ENCODE results near the gene FAM13A.

The FAM13A gene

DNA sequence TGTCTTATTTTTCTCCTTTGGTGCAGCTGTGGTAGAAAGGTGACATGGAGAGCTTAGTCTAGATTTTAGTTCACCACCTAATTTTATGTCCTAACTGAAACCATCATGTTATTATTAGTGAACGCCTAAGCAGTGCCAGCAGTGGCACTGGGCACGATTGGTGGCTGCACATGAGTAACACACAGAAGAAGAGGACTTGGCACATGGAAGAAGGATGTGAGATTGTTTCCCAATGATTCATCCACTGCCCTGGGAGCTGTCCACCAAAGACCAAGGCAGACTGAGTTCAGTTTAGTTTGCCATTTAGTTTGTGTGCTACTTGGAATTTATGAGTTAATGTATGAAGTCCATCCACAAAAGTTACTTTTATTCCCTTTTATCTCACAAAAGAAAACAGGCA lies 291.3 kb downstream of the FAM13A start:
- H3K4me1 ChIP-seq (ENCODE audit: insufficient read depth, poor library complexity, severe bottlenecking) = peaks cover 5% of the 10 kb centered on the region
- H3K36me3 ChIP-seq (ENCODE audit: low read depth) = no peaks in the 10 kb centered on the region
- DNase-seq (ENCODE audit: low spot score) (no peak), ATAC-seq (ENCODE audit: low read depth) (peak; percentile 96)
- no peaks in the 10 kb centered on the region for H3K9me3 ChIP-seq (ENCODE audit: severe bottlenecking)
- H3K4me3 ChIP-seq (ENCODE audit: severe bottlenecking) = no peak overlapping the region
- no peaks in the 10 kb centered on the region for H3K27me3 ChIP-seq (ENCODE audit: insufficient read depth, poor library complexity, severe bottlenecking)
- TF ChIP-seq, protein P1, sequence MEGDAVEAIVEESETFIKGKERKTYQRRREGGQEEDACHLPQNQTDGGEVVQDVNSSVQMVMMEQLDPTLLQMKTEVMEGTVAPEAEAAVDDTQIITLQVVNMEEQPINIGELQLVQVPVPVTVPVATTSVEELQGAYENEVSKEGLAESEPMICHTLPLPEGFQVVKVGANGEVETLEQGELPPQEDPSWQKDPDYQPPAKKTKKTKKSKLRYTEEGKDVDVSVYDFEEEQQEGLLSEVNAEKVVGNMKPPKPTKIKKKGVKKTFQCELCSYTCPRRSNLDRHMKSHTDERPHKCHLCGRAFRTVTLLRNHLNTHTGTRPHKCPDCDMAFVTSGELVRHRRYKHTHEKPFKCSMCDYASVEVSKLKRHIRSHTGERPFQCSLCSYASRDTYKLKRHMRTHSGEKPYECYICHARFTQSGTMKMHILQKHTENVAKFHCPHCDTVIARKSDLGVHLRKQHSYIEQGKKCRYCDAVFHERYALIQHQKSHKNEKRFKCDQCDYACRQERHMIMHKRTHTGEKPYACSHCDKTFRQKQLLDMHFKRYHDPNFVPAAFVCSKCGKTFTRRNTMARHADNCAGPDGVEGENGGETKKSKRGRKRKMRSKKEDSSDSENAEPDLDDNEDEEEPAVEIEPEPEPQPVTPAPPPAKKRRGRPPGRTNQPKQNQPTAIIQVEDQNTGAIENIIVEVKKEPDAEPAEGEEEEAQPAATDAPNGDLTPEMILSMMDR (IDR thresholded peaks at IDR 0.05; ENCODE audit: poor library complexity, severe bottlenecking) = no peak
- H3K27ac ChIP-seq (ENCODE audit: poor library complexity, severe bottlenecking) = no peak overlapping the region

- no peak for ATAC-seq (ENCODE audit: low read depth)
- no peaks in the 10 kb centered on the region for H3K27me3 ChIP-seq (ENCODE audit: insufficient read depth, poor library complexity, severe bottlenecking)
- H3K4me1 ChIP-seq (ENCODE audit: insufficient read depth, poor library complexity, severe bottlenecking) = peaks cover 5% of the 10 kb centered on the region
- DNase-seq (ENCODE audit: low spot score) = no peak
- H3K27ac ChIP-seq (ENCODE audit: poor library complexity, severe bottlenecking) = no peak overlapping the region
- no peaks in the 10 kb centered on the region for H3K36me3 ChIP-seq (ENCODE audit: low read depth)
- H3K4me3 ChIP-seq (ENCODE audit: severe bottlenecking) = no peak overlapping the region
- H3K9me3 ChIP-seq (ENCODE audit: severe bottlenecking) = no peaks in the 10 kb centered on the region
- TF ChIP-seq, protein P1 (IDR thresholded peaks at IDR 0.05; ENCODE audit: poor library complexity, severe bottlenecking) = no peak
Observed at GRCh38 chr4:88763075-88763474, 293.9 kb downstream of the FAM13A start.

DNA sequence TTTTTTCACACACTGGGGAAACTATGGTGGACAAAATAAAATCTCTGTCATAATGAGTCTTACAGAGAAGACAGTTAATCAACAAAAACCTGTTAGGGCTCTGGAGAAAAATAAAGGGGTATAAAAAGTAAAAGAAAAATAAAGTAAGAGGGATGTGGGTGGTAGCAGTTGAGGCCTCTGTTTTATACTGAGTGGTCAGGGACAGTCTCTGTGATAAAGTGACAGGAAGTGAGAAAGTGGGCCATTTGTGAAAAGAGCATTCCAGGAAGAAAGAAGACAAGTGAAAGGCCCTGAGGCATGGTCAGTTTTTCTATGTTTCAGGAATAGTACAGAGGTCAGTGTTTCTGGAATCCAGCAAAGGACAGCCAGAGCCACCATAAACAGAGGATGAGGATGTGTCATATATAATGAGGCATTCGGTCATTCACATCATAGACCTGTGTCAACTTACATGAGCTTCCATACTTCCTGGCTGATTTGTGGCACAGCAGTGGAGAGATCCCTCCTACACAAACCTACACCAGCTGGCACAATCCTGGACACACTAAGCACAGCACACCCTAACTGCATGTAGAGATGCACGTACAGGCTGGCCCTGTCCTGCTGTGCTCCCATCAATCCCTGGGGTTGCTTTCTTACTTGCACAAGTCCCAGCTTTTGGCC lies 295.0 kb downstream of the FAM13A start:
- no peaks in the 10 kb centered on the region for H3K9me3 ChIP-seq (ENCODE audit: severe bottlenecking)
- H3K27me3 ChIP-seq (ENCODE audit: insufficient read depth, poor library complexity, severe bottlenecking) = no peaks in the 10 kb centered on the region
- no peak for DNase-seq (ENCODE audit: low spot score)
- ATAC-seq (ENCODE audit: low read depth) = no peak
- peaks cover 5% of the 10 kb centered on the region for H3K4me1 ChIP-seq (ENCODE audit: insufficient read depth, poor library complexity, severe bottlenecking)
- TF ChIP-seq, protein P1 (IDR thresholded peaks at IDR 0.05; ENCODE audit: poor library complexity, severe bottlenecking) = no peak
- H3K4me3 ChIP-seq (ENCODE audit: severe bottlenecking) = no peak overlapping the region
- no peaks in the 10 kb centered on the region for H3K36me3 ChIP-seq (ENCODE audit: low read depth)
- H3K27ac ChIP-seq (ENCODE audit: poor library complexity, severe bottlenecking) = no peak overlapping the region

DNA sequence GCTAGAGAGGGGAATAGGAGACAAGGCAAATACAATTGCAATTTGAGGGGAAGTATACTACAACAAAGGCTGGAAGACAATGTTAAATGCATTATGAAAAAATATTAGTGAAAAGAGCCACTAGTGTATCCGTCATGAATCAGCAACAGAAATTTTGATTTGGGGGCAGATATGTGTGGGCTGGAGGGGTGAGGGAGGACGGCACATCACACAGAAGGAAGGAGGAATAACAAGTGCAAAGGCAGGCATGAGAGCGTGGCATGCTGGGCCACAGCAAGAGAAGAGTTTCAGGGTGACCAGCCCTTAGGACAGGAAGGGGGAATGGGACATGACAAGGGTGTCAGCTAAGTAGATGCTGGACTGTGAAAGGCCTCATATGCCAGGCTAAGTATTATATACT lies 295.6 kb downstream of the FAM13A start:
- TF ChIP-seq, protein P1 (IDR thresholded peaks at IDR 0.05; ENCODE audit: poor library complexity, severe bottlenecking) = no peak
- DNase-seq (ENCODE audit: low spot score) (no peak), ATAC-seq (ENCODE audit: low read depth) (no peak)
- Histone ChIP-seq H3K27ac (ENCODE audit: poor library complexity, severe bottlenecking) (no peak overlapping the region), H3K9me3 (ENCODE audit: severe bottlenecking) (no peaks in the 10 kb centered on the region), H3K4me3 (ENCODE audit: severe bottlenecking) (no peak overlapping the region), H3K4me1 (ENCODE audit: insufficient read depth, poor library complexity, severe bottlenecking) (peaks cover 5% of the 10 kb centered on the region), H3K36me3 (ENCODE audit: low read depth) (no peaks in the 10 kb centered on the region), H3K27me3 (ENCODE audit: insufficient read depth, poor library complexity, severe bottlenecking) (no peaks in the 10 kb centered on the region)

DNA sequence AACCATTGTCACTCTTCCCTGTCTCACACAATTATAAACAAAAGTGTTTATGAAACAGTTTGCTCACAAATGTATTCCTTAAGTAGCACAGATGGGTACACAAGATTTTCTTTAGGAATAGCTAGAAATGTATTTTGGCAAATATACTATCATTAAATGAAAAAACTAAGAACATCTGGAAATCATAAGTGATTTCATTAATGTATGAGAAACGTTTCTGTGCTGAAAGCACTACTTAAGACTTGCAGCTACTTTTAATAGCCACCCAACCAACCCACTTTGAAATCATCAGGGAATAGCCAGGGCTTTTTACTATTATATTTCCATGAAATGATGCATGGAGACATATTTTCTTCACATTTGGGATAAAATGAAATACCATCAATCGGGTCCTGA lies 297.1 kb downstream of the FAM13A start:
- ATAC-seq (ENCODE audit: low read depth) = no peak
- Histone ChIP-seq H3K36me3 (ENCODE audit: low read depth) (no peaks in the 10 kb centered on the region), H3K27ac (ENCODE audit: poor library complexity, severe bottlenecking) (no peak overlapping the region), H3K9me3 (ENCODE audit: severe bottlenecking) (no peaks in the 10 kb centered on the region), H3K27me3 (ENCODE audit: insufficient read depth, poor library complexity, severe bottlenecking) (no peaks in the 10 kb centered on the region), H3K4me3 (ENCODE audit: severe bottlenecking) (no peak overlapping the region), H3K4me1 (ENCODE audit: insufficient read depth, poor library complexity, severe bottlenecking) (no peaks in the 10 kb centered on the region)
- no peak for DNase-seq (ENCODE audit: low spot score)
- TF ChIP-seq, protein P1 (IDR thresholded peaks at IDR 0.05; ENCODE audit: poor library complexity, severe bottlenecking) = no peak
